Measurements from ENCODE around the gene RNF213.

The RNF213 gene

GRCh38 chr17:80219763-80220053 is 40.9 kb upstream of the RNF213 start:
- no peak for DNase-seq (ENCODE audit: low read depth in 1 of 2, low spot score in 1 of 2)
- TF ChIP-seq JUND (IDR thresholded peaks at IDR 0.05; ENCODE audit: low read depth), result no peak
- in situ Hi-C loops (cut with HindIII; ENCODE audit: low pct_unique_long_range_greater_than_20kb, low sequenced_read_pairs), result no loop called here

GRCh38 chr17:80220054-80220735 is 40.5 kb upstream of the RNF213 start, which contains the start of the genes SGSH and SLC26A11:
TSS of gene SGSH (minus strand) at chr17:80220333. CDS start at chr17:80220313, 20 bp downstream.
TSS of gene SLC26A11 (plus strand) at chr17:80220427. CDS start at chr17:80221561, 1,134 bp downstream.
- in situ Hi-C loops (cut with HindIII; ENCODE audit: low pct_unique_long_range_greater_than_20kb, low sequenced_read_pairs), result no loop called here
- peak; percentile 80 to 100 for DNase-seq (ENCODE audit: low read depth in 1 of 2, low spot score in 1 of 2)
- TF ChIP-seq JUND (IDR thresholded peaks at IDR 0.05; ENCODE audit: low read depth), result no peak

- no peak for TF ChIP-seq JUND (IDR thresholded peaks at IDR 0.05; ENCODE audit: low read depth)
- in situ Hi-C loops (cut with HindIII; ENCODE audit: low pct_unique_long_range_greater_than_20kb, low sequenced_read_pairs), result no loop called here
Measured at GRCh38 chr17:80220736-80221215, 39.9 kb upstream of the RNF213 start.

GRCh38 chr17:80221351-80222105 is 39.1 kb upstream of the RNF213 start:
- TF ChIP-seq JUND (IDR thresholded peaks at IDR 0.05; ENCODE audit: low read depth), result no peak
- no peak for DNase-seq (ENCODE audit: low read depth in 1 of 2, low spot score in 1 of 2)
- in situ Hi-C loops (cut with HindIII; ENCODE audit: low pct_unique_long_range_greater_than_20kb, low sequenced_read_pairs), result no loop called here

More at GRCh38 chr17:80220736-80221215, 39.9 kb upstream of the RNF213 start:
- peak; percentile 36 to 79 for DNase-seq (ENCODE audit: low read depth in 1 of 2, low spot score in 1 of 2)

DNA sequence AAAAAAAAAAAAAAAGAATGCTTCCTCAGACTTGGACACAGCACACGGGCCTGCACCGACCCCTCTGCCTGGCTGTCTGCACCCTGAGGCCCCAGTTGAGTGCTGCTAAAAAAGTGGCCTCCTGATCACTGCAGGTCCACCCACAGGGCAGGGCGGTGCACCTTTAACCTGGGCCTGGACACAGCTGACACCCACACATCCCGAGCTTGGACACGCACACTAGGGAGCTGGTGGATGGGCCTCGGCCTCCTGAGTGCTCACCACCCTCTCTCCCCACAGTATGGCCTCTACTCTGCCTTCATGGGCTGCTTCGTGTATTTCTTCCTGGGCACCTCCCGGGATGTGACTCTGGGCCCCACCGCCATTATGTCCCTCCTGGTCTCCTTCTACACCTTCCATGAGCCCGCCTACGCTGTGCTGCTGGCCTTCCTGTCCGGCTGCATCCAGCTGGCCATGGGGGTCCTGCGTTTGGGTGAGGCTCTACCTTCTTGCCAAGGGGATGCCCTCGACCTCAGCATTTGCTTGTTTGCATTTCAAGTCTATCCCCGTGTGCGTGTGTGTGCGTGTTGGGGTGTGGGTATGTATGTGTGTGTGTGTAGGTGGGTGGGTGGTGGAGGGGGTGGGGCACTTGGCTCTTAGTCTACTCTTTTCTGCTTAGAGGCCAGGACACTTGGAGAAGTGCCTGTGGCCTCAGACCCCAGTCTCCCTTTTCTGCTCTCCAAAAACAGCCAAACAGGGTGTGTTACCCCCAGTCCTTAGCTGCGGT is 38.1 kb upstream of the RNF213 start:
- in situ Hi-C loops (cut with HindIII; ENCODE audit: low pct_unique_long_range_greater_than_20kb, low sequenced_read_pairs), result no loop called here
- TF ChIP-seq JUND (IDR thresholded peaks at IDR 0.05; ENCODE audit: low read depth), result no peak

DNA sequence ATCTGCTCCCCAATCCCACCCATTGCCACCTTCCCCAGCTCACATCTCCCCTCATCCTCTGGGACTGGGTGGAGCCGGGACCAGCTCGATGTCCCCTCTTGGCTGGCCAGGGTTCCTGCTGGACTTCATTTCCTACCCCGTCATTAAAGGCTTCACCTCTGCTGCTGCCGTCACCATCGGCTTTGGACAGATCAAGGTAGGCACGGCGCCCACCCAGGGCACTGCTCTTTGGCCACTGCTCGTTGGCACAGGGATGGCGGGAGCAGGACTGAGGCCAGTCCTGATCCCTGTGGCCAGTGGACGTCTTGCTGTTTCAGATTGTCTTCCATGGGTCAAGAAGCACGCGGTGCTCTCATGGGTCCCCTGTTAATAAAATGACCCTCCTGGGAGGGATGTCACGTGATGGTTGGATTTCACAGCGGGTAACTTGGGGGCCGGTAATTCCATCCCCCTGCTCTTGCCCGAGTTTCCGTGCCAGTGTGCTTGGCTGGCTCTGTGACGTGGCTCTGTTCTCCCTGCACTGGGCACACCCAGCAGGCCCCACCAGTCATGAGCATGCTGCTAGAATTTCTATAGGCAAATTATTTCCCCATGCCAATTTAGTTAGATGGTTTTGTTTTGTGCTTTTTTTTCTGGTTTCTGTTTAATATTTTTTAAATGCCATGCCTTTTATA is 37.4 kb upstream of the RNF213 start:
- TF ChIP-seq JUND (IDR thresholded peaks at IDR 0.05; ENCODE audit: low read depth), result no peak
- DNase-seq (ENCODE audit: low read depth in 1 of 2, low spot score in 1 of 2), result no peak
- in situ Hi-C loops (cut with HindIII; ENCODE audit: low pct_unique_long_range_greater_than_20kb, low sequenced_read_pairs), result no loop called here

More for the DNA sequence above, 38.1 kb upstream of the RNF213 start:
- DNase-seq (ENCODE audit: low read depth in 1 of 2, low spot score in 1 of 2), result no peak

DNA sequence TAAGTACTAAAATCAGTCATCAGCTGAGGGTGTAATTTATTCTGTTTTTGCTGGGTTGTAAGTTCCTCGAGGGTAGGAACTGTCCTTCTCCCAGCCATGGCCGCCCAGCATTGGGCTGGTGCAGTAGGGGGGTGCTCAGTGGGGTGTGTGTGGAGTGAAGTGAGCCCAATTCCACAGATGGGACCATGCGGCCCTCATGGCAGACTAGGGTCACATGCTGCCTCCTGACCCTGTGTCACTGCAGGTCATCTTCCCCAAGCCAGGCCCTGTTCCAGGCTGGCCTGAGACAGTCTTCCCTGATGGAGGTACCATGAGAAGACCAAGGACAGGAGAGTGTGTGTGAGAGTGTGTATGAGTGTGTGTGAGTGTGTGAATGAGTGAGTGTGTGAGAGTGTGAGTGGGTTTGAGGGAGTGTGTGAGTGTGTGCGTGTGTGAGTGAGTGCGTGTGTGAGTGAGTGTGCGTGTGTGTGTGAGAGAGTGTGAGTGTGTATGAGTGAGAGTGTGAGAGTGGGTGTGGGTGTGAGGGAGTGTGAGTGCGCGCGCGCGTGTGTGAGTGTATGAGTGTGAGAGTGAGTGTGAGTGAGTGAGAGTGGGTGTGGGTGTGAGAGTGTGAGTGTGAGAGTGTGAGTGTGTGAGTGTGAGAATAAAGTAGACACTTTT is 36.7 kb upstream of the RNF213 start:
- in situ Hi-C loops (cut with HindIII; ENCODE audit: low pct_unique_long_range_greater_than_20kb, low sequenced_read_pairs), result no loop called here
- TF ChIP-seq JUND (IDR thresholded peaks at IDR 0.05; ENCODE audit: low read depth), result no peak
- DNase-seq (ENCODE audit: low read depth in 1 of 2, low spot score in 1 of 2), result no peak

GRCh38 chr17:80224683-80225082 is 36.0 kb upstream of the RNF213 start:
- no peak for TF ChIP-seq JUND (IDR thresholded peaks at IDR 0.05; ENCODE audit: low read depth)
- in situ Hi-C loops (cut with HindIII; ENCODE audit: low pct_unique_long_range_greater_than_20kb, low sequenced_read_pairs), result no loop called here
- no peak for DNase-seq (ENCODE audit: low read depth in 1 of 2, low spot score in 1 of 2)

GRCh38 chr17:80225230-80225629 is 35.4 kb upstream of the RNF213 start:
- in situ Hi-C loops (cut with HindIII; ENCODE audit: low pct_unique_long_range_greater_than_20kb, low sequenced_read_pairs), result no loop called here
- no peak for DNase-seq (ENCODE audit: low read depth in 1 of 2, low spot score in 1 of 2)
- no peak for TF ChIP-seq JUND (IDR thresholded peaks at IDR 0.05; ENCODE audit: low read depth)

GRCh38 chr17:80227156-80227555 is 33.5 kb upstream of the RNF213 start:
- DNase-seq (ENCODE audit: low read depth in 1 of 2, low spot score in 1 of 2), result no peak
- no peak for TF ChIP-seq JUND (IDR thresholded peaks at IDR 0.05; ENCODE audit: low read depth)
- in situ Hi-C loops (cut with HindIII; ENCODE audit: low pct_unique_long_range_greater_than_20kb, low sequenced_read_pairs), result no loop called here

- TF ChIP-seq JUND (IDR thresholded peaks at IDR 0.05; ENCODE audit: low read depth), result no peak
- no peak for DNase-seq (ENCODE audit: low read depth in 1 of 2, low spot score in 1 of 2)
- in situ Hi-C loops (cut with HindIII; ENCODE audit: low pct_unique_long_range_greater_than_20kb, low sequenced_read_pairs), result no loop called here
Measured at GRCh38 chr17:80227666-80228065, 33.0 kb upstream of the RNF213 start.

DNA sequence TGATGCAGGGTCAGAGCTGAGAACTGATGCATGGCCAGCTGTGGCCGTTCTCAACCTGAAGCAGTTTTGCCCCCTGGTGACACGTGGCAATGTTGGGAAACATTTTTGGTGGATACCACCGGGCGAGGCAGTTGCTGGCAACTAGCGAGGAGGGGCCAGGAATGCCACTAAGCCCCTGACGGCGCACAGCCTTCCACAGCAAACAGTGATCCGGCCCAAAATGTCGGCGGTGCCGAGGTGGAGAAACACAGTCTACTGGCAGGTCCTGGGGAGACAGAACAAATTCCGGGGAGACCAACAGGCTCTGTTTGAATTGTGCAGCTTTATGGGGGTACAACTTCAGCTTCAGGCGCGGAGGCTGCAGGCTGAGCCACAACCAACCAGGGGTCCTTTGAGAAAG is 32.2 kb upstream of the RNF213 start:
- TF ChIP-seq JUND (IDR thresholded peaks at IDR 0.05; ENCODE audit: low read depth), result no peak
- no peak for DNase-seq (ENCODE audit: low read depth in 1 of 2, low spot score in 1 of 2)

More for the DNA sequence above, 32.2 kb upstream of the RNF213 start:
- in situ Hi-C loops (cut with HindIII; ENCODE audit: low pct_unique_long_range_greater_than_20kb, low sequenced_read_pairs), result no loop called here
